Measurements from ENCODE around the gene ANO1.

ANO1 gene

DNA sequence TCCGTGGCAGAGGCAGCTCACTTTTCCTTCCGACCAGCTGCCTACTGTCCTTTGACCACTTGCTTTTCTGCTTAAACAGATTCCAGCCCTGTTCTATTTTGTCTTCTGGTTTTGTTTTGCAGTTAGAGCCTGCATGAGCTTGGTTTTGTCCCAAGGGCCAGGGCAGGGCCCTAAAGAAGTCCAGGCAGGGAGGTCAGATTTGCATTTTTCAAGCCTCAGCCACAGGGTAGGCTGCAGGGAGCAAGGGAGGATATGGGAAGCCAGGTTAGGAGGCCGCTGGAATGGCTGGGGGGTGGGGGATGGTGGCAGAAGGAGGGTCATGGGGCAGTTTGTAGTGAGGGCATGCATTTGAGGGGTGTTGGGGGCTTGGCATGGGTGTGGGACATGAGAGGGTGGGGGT is 148.1 kb downstream of the ANO1 start:
- DNase-seq, result no peak

DNA sequence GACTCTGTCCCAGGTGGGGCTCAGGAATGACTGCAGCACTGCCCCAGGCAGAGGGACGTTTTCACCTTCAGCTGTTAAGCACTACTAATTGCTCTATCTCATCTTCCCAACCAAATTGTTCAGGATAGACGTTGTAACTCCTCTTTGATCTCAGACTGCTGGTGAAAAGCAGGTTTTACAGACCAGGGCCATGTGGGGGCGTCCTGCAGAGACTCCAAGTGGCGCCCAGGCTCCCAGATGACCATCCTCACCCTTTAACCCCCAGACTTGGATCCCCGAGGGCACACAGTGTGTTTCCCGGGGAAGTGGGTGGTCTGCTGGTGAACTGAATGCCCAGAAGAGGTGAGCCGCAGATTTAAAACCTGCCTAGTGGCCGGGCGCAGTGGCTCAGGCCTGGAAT is 148.8 kb downstream of the ANO1 start:
- DNase-seq, result no peak

DNA sequence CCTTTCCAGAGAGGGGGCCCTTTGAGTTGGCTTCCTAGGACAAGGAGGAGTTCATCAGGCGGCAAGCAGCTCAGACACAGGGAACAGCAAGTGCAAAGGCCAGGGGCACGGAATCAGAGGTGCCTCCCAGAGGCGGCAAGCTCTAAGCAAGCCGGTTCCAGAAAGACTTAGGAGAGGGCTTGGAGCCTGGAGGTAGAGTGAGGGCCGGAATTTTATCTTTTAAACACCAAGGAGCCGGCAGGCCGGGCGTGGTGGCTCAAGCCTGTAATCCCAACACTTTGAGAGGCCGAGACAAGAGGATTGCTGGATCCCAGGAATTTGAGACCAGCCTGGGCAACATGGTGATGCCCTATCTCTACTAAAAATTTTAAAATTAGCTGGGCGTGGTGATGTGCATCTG is 151.6 kb downstream of the ANO1 start:
- DNase-seq, result no peak

DNA sequence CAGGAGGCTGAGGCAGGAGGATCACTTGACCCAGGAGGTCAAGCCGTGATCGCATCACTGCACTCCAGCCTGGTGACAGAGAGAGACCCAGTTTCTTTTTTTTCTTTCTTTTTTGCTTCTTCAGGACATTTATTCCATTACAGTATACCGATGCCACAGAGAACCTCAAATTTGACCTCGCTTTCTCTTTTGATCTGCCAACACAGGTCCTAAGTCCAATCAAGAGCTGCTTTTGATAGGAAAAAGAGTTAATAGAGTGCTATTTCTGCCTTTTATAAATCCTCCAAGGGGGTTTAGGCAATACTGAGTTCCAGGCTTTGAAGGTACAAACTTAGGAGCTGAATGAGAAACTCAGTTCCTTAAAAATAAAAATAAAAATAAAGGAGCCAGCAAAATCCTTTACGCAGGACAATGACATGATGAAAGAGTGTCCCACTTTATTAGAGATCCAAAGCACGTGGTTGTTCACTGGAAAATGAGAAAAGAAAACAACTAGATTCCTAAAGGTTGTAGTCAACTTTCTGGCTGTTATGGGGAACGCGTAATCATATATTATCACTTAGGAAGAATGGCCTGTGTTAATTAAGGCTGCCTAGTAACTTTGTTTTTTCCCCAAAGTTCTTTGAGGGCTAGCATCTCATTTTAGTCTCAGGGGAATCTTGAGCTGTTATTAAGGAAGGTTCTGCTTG is 152.2 kb downstream of the ANO1 start:
- no peak for DNase-seq

DNA sequence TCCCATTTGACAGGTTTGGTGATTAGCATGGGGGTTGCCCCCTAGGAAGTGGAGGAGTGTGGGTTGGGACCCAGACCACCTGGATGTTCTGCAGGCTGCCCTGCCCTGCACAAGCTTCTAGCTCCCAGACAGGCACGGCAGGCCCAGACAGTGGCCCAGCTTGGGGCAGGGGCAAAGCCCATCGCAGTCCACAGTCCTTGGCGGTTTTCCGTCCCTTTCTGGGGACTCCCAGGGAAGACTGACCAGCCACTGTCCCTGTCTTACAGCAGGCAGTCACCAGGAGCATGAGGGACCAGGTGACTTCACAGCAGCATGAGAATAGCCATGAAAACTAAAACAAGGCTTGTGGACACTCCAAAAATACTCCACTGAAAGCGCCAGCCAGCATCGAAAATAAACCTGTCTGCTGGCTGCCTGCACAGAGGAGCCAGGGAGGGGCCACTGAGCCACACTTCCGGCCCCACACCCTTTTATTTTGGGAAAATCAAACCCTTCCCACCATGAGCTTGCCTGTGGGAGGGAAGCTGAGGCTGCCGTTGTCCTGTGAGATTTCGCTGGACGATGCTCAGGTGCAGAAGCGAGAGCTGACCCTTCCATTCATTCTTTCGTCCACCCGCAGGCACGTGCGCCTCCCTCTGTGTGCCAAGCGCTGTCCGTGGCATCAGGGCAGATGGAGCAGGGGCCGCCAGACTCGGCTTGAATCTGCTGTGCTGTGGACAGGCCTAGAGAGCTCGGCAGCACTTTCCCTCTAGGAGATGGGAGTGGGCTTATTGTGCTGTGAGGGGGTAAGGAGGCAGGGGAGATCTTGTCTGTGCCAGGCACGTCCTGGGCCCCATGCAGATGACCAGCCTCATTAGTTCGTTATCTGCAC is 153.0 kb downstream of the ANO1 start:
- no peak for DNase-seq

DNA sequence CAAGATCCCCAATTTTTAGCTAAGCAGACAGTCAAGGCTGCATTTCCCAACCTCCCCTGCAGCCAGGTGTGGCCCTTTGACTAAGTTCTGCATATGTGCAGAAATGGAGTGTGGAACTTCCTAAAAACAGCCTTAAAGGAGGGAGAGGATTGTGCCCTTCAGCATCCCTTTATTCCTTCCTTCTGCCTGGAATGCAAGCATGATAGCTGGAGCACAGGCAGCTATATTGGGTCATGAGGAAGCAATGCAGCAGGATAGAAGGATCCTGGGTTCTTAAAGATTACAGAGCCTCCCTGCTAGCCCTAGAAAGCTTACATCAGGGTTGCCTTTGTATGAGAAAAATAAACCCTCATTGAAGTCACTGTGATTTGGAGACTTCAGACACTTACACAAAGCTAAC is 154.9 kb downstream of the ANO1 start:
- DNase-seq, result no peak

DNA sequence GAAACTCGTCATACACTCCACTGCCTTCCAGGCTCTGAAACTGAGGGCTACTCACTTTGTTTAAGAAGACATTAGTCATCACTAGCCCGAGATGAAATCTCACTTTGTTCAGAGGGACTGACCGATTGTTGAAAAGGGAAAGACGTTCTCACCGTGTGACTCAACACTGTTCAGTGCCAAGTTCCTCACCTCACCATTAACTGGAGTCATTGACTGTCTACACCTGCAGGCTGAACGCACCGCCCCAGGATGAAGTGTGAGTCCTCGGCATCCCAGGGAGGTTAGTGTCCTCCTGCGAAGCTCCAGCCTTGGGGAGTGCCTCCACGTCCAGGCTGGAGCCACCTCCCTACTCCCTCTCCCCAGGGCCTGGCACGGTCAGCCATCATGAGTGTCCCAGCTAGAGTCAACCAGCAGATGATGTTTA is 155.4 kb downstream of the ANO1 start:
- no peak for DNase-seq

DNA sequence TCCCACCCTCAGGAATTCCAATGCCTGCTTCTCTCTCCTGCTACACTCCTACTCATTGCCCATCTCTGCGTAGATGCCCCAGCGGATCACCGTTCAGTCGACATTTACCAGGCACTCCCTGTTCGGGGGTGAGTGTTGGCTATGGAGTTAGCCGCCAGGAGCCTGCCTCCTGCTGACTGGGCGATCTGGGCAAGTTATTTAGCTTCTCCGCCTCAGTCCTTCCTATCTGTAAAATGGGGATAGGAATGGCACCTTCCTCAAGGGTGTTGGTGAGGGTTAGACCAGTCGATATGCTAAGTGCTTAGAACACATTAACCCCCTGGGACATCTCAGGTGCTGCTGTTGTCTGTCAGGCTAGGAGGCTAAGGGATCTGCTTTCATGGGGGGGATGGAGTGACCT is 155.8 kb downstream of the ANO1 start:
- no peak for DNase-seq
